Endothelial cell of umbilical vein (primary cell): ENCODE measurements around the gene CASP2. TPM values are rescaled to one million over a fixed set of nuclear protein-coding genes. Genes with fewer than 3 reads are reported as not detected.

Experiments
- BruUV-seq: library from RNA; stranded (reverse); fragments of 400-500 nt; replicated peaks from 2 replicates; lab custom pipeline; 2021; lab: Mats Ljungman, UMichigan
- CTCF ChIA-PET: fragments of 300-600, 350-600 bp; sonication (Branson Sonifier 250); formaldehyde crosslinking; loops from one replicate; lab custom pipeline; 2021; ENCODE audit warnings: antibody characterized with exemption, inconsistent platforms; lab: Charles Lee
- POLR2A ChIA-PET: fragments of 300-600, 350-600 bp; sonication (Branson Sonifier 250); formaldehyde crosslinking; loops from one replicate; lab custom pipeline; 2021; ENCODE audit warnings: antibody characterized with exemption, inconsistent platforms; lab: Charles Lee
- DNase-seq: peaks from one replicate; pipeline ENCODE4 v3.0.0-alpha.2; 2011; ENCODE audit warnings: low read depth, low spot score
- FAIRE-seq: peaks from 2 replicates; lab custom pipeline; 2011; peaks lifted over from hg19 to GRCh38; lab: Jason Lieb, UNC
- H2AFZ ChIP-seq: 2 replicates; pipeline ENCODE4 v1.6.0; 2012; ENCODE audit warnings: low read depth, low read length, control low read depth, inconsistent platforms
- H3K27ac ChIP-seq: 2 replicates; pipeline ENCODE4 v1.5.1; 2011; ENCODE audit warnings: low read depth, mild to moderate bottlenecking, control low read depth, low read length, moderate library complexity; ENCODE audit not compliant: insufficient read depth
- H3K27me3 ChIP-seq, 2 experiments: 2 replicates each; pipeline versions ENCODE4 v1.6.0 to v1.6.1; 2011; ENCODE audit warnings: low read length in 2 of 2, mixed read lengths in 1 of 2; ENCODE audit not compliant: control insufficient read depth in 2 of 2, insufficient read depth in 2 of 2
- H3K36me3 ChIP-seq, 2 experiments: 2 replicates in 1 of 2; 3 replicates in 1 of 2; pipeline ENCODE4 v1.5.1; 2011; ENCODE audit warnings: low read length in 2 of 2, mild to moderate bottlenecking in 1 of 2, moderate library complexity in 1 of 2; ENCODE audit not compliant: control insufficient read depth in 2 of 2, insufficient read depth in 2 of 2; ENCODE audit errors: extremely low read depth in 1 of 2
- H3K4me1 ChIP-seq: 3 replicates; pipeline ENCODE4 v1.5.1; 2011; ENCODE audit warnings: mild to moderate bottlenecking, low read length; ENCODE audit not compliant: control insufficient read depth, insufficient read depth; ENCODE audit errors: extremely low read depth
- H3K4me2 ChIP-seq: 2 replicates; pipeline ENCODE4 v1.6.1; 2011; ENCODE audit warnings: low read length, control low read depth, mixed read lengths; ENCODE audit not compliant: insufficient read depth
- H3K4me3 ChIP-seq, 3 experiments: fragments of 200-600 bp in 1 of 3; sonication (generic), shearing (Covaris generic) in 1 of 3; replicated peaks in 1 of 3; 2 replicates each; pipeline ENCODE4 v1.5.1; 2011 to 2016; ENCODE audit warnings: control low read depth in 3 of 3, low read length in 3 of 3, mild to moderate bottlenecking in 2 of 3, inconsistent platforms in 1 of 3, low read depth in 1 of 3, moderate library complexity in 1 of 3; ENCODE audit not compliant: insufficient read depth in 1 of 3
- H3K79me2 ChIP-seq: 2 replicates; pipeline ENCODE4 v1.6.0; 2012; ENCODE audit warnings: low read length, inconsistent platforms; ENCODE audit not compliant: control insufficient read depth, insufficient read depth
- H3K9ac ChIP-seq: replicated peaks from 2 replicates; pipeline ENCODE3; 2011; ENCODE audit warnings: low read length, control low read depth; ENCODE audit not compliant: insufficient read depth; ENCODE audit errors: extremely low read depth
- H3K9me1 ChIP-seq: replicated peaks from 3 replicates; pipeline ENCODE4 v1.6.0; 2011; ENCODE audit warnings: mild to moderate bottlenecking, low read length; ENCODE audit not compliant: control insufficient read depth, insufficient read depth; ENCODE audit errors: extremely low read depth
- H3K9me3 ChIP-seq: replicated peaks from 2 replicates; pipeline ENCODE4 v1.5.1; 2012; ENCODE audit warnings: low read length, inconsistent platforms; ENCODE audit not compliant: control insufficient read depth, insufficient read depth
- H4K20me1 ChIP-seq: replicated peaks from 2 replicates; pipeline ENCODE3; 2011; ENCODE audit warnings: mild to moderate bottlenecking, low read length; ENCODE audit not compliant: control insufficient read depth, insufficient read depth; ENCODE audit errors: extremely low read depth
- CTCF ChIP-seq, 2 donors: IDR thresholded peaks; 1 replicate in 1 of 2; 2 replicates in 1 of 2; pipeline ENCODE4 v1.5.1; 2011; ENCODE audit warnings: low read length in 2 of 2, mild to moderate bottlenecking in 2 of 2, moderate library complexity in 2 of 2, control low read depth in 1 of 2, inconsistent platforms in 1 of 2, low read depth in 1 of 2; ENCODE audit not compliant: insufficient read depth in 1 of 2; ENCODE audit errors: extremely low read depth in 1 of 2
- EZH2 ChIP-seq: IDR thresholded peaks from 2 replicates; pipeline ENCODE4 v1.6.1; 2012; ENCODE audit warnings: borderline replicate concordance, low read depth, mild to moderate bottlenecking, moderate library complexity, low read length, inconsistent platforms; ENCODE audit not compliant: severe bottlenecking
- FOS ChIP-seq: IDR thresholded peaks from 2 replicates; pipeline ENCODE4 v1.6.1; 2011; ENCODE audit warnings: mild to moderate bottlenecking, low read length, moderate library complexity, borderline replicate concordance; ENCODE audit not compliant: insufficient read depth
- GATA2 ChIP-seq: IDR thresholded peaks from 2 replicates; pipeline ENCODE4 v1.7.0; 2011; ENCODE audit warnings: low read depth, mild to moderate bottlenecking, moderate library complexity, mixed read lengths, low read length; ENCODE audit not compliant: insufficient read length, insufficient read depth
- JUN ChIP-seq: IDR thresholded peaks from 2 replicates; pipeline ENCODE4 v1.6.1; 2011; ENCODE audit warnings: borderline replicate concordance, low read depth; ENCODE audit not compliant: insufficient read length, insufficient read depth
- MAX ChIP-seq: IDR thresholded peaks from 2 replicates; pipeline ENCODE4 v1.6.1; 2011; ENCODE audit not compliant: insufficient read depth, insufficient read length
- MYC ChIP-seq: IDR thresholded peaks from one replicate; pipeline ENCODE4 v1.6.1; 2011; ENCODE audit warnings: mild to moderate bottlenecking, low read depth, low read length
- POLR2A ChIP-seq: IDR thresholded peaks from 2 replicates; pipeline ENCODE4 v1.6.1; 2012; ENCODE audit warnings: low read depth, mild to moderate bottlenecking, control low read depth, low read length
- POLR2AphosphoS5 ChIP-seq: IDR thresholded peaks from 2 replicates; pipeline ENCODE4 v1.6.1; 2012; ENCODE audit warnings: low read depth, mild to moderate bottlenecking, control low read depth, low read length, moderate library complexity; ENCODE audit not compliant: insufficient read depth
- dilution Hi-C: fragments of 300-500 bp; cut with MboI; formaldehyde crosslinking; loops from one replicate; pipeline ENCODE4 v1.15.0; 2019; ENCODE audit warnings: low sequenced_read_pairs; ENCODE audit not compliant: extremely low pct_ligation_motif_present
- intact Hi-C: fragments of 100-400 bp; cut with micrococcal nuclease; formaldehyde crosslinking; loops from one replicate; pipeline ENCODE4 v1.10.0; 2022
- polyA plus RNA-seq, 4 experiments: library from polyadenylated mRNA; depleted of rRNA in 3 of 4; stranded (reverse) in 3 of 4; unstranded in 1 of 4; fragments of >200 nt; gene quantifications; 2 replicates each; pipeline versions ENCODE4 v1.2.1 to v1.2.3, GENCODE V29; 2011 to 2012; ENCODE audit warnings: missing spikeins in 1 of 4
- total RNA-seq: library from RNA; stranded (reverse); gene quantifications from 2 replicates; pipeline ENCODE4 v1.2.3, GENCODE V29; 2021

CASP2 gene
- total and polyA plus RNA-seq, 2 donors (not counting 3 experiments of a cell fraction or from before 2014, with no cell fraction given): 36.3 to 57.9 TPM

GRCh38 chr7:143285470-143285778 is 2.7 kb upstream of the CASP2 start:
- no peak for DNase-seq
- POLR2A ChIA-PET: no interaction called here
- H3K36me3 ChIP-seq: no peaks in the 10 kb centered on the region
- H3K9me3 ChIP-seq: no peaks in the 10 kb centered on the region
- dilution Hi-C loops (no loop called here), intact Hi-C loops (loop anchor here (5.0 kb wide), 1 partner anchor 43 kb away; no protein-coding TSS in a partner anchor)
- no peak for TF ChIP-seq JUN
- TF ChIP-seq EZH2: no peak
- TF ChIP-seq CTCF (IDR thresholded peaks at IDR 0.05; ENCODE audit: extremely low read depth in 1 of 2, insufficient read depth in 1 of 2, low read depth in 1 of 2, low read length in 2 of 2): no peak
- TF ChIP-seq MYC: no peak
- no peak for TF ChIP-seq POLR2A
- no peak for TF ChIP-seq POLR2AphosphoS5
- no peak for TF ChIP-seq GATA2
- no peak for TF ChIP-seq MAX
- TF ChIP-seq FOS: no peak
- H2AFZ ChIP-seq: no peak overlapping the region
- H3K4me3 ChIP-seq: no peak overlapping the region
- no peak overlapping the region for H3K9ac ChIP-seq
- no peak for FAIRE-seq
- no peaks in the 10 kb centered on the region for H3K27me3 ChIP-seq
- CTCF ChIA-PET: no interaction called here
- no TSS peak for BruUV-seq
- peaks cover 22% of the 10 kb centered on the region for H3K79me2 ChIP-seq
- H3K4me1 ChIP-seq: peaks cover 19% of the 10 kb centered on the region
- H3K27ac ChIP-seq: no peak overlapping the region
- H3K9me1 ChIP-seq: no peaks in the 10 kb centered on the region
- H4K20me1 ChIP-seq: no peaks in the 10 kb centered on the region
- H3K4me2 ChIP-seq: no peak overlapping the region
